Activated naive CD8-positive, alpha-beta T cell (primary cell): ENCODE measurements around the gene ACTR8.
"Not testable (repeated sequence)": the region's sequence is repeated elsewhere in the genome, so short reads cannot be mapped to it uniquely, and the experiment has no call there.

Source experiments
- H3K27ac Mint-ChIP-seq: one replicate; pipeline ENCODE4 v1.8.0; 2021; ENCODE audit warnings: mixed read lengths
- H3K27me3 Mint-ChIP-seq: one replicate; pipeline ENCODE4 v1.8.0; 2021; ENCODE audit warnings: mixed read lengths
- H3K36me3 Mint-ChIP-seq: one replicate; pipeline ENCODE4 v1.8.0; 2021; ENCODE audit warnings: mixed read lengths
- H3K4me1 Mint-ChIP-seq: one replicate; pipeline ENCODE4 v1.8.0; 2021; ENCODE audit warnings: low read depth, mixed read lengths
- H3K4me3 Mint-ChIP-seq: one replicate; pipeline ENCODE4 v1.8.0; 2021; ENCODE audit warnings: mild to moderate bottlenecking, mixed read lengths
- H3K9me3 Mint-ChIP-seq: one replicate; pipeline ENCODE4 v1.8.0; 2021; ENCODE audit warnings: low read depth, mixed read lengths

The ACTR8 gene, protein sequence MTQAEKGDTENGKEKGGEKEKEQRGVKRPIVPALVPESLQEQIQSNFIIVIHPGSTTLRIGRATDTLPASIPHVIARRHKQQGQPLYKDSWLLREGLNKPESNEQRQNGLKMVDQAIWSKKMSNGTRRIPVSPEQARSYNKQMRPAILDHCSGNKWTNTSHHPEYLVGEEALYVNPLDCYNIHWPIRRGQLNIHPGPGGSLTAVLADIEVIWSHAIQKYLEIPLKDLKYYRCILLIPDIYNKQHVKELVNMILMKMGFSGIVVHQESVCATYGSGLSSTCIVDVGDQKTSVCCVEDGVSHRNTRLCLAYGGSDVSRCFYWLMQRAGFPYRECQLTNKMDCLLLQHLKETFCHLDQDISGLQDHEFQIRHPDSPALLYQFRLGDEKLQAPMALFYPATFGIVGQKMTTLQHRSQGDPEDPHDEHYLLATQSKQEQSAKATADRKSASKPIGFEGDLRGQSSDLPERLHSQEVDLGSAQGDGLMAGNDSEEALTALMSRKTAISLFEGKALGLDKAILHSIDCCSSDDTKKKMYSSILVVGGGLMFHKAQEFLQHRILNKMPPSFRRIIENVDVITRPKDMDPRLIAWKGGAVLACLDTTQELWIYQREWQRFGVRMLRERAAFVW

DNA sequence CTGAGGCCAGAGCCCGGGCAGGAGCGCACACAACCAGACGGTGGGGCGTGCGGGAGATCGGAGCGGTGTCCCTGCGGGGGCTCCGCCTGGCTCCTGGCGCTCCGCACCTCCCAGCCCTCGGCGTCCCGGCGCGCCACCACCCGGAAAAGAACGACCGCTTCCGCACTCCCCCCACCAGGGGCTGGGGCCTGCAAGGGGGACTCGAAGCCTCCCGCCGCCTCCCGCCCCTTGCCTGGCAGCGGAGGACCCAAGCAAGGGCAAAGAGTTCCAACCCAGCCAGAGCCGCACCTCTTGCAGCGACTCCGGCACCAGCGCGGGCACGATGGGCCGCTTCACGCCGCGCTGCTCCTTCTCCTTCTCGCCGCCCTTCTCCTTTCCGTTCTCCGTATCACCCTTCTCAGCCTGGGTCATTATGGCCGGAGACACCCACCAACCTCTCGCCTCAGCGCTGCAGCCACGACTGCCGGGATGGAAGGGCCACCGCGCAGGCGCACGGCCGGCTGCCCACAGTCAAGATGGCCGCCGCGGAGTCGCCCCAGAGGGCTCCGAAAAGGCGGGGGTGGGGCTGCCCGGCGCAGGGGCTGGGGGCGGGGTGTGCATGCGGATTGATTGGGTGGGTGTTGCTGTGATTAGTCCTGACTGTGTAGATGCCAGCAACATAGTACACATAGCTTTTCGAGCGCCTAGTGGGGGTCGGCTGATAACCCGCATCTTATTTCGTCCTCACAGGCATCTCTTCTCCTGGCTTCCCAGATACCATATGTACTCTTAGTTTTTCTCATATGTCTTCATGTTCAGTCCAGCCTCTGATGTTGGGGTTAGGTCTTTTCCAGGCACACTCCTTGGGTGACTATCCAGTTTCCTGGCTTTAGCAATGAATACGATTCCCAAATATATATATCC lies at the start of gene ACTR8:
ACTR8 (minus strand) TSS at position 462 of the 903 bp plus-strand sequence; CDS start at position 411, 51 bp downstream.
- Mint-ChIP-seq H3K27me3 (no peaks in the 10 kb centered on the region), H3K36me3 (peaks cover 6% of the 10 kb centered on the region), H3K4me1 (peaks cover 36% of the 10 kb centered on the region), H3K27ac (peak within 1 kb of the TSS; percentile 98), H3K9me3 (no peaks in the 10 kb centered on the region), H3K4me3 (peak within 1 kb of the TSS; percentile 97)

DNA sequence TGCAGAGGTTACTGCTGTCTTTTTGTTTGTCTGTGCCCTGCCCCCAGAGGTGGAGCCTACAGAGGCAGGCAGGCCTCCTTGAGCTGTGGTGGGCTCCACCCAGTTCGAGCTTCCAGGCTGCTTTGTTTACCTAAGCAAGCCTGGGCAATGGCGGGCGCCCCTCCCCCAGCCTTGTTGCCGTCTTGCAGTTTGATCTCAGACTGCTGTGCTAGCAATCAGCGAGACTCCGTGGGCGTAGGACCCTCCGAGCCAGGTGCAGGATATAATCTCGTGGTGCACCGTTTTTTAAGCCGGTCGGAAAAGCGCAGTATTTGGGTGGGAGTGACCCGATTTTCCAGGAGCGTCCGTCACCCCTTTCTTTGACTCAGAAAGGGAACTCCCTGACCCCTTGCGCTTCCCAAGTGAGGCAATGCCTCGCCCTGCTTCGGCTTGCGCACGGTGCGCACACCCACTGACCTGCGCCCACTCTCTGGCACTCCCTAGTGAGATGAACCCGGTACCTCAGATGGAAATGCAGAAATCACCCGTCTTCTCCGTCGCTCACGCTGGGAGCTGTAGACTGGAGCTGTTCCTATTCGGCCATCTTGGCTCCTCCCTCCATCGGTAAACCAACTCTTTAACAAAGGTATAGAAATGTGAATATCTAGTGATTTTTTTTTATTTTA lies 45.4 kb upstream of the ACTR8 start:
- H3K9me3 Mint-ChIP-seq, H3K27me3 Mint-ChIP-seq, H3K4me3 Mint-ChIP-seq, H3K4me1 Mint-ChIP-seq, H3K36me3 Mint-ChIP-seq, H3K27ac Mint-ChIP-seq: not testable (repeated sequence)

DNA sequence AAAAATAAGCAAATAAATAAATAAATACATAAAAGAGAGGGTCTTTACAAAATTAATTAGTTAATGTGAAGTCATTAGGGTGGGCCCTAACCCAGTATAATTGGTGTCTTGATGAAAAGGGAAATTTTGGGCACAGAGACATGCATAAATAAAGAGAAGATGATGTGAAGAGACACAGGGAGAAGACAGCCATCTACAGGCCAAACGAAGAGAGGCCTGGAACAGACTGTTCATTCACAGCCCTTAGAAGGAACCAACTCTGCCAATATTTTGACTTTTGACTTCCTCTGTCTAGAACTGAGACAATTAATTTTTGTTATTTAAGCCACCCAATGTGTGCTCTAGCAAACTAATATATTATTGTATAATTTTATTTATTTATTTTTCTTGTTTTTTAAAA lies 39.3 kb upstream of the ACTR8 start:
- Mint-ChIP-seq H3K27me3 (peaks cover 18% of the 10 kb centered on the region), H3K9me3 (no peaks in the 10 kb centered on the region), H3K36me3 (no peaks in the 10 kb centered on the region), H3K4me3 (no peak overlapping the region), H3K4me1 (no peaks in the 10 kb centered on the region), H3K27ac (no peak overlapping the region)

DNA sequence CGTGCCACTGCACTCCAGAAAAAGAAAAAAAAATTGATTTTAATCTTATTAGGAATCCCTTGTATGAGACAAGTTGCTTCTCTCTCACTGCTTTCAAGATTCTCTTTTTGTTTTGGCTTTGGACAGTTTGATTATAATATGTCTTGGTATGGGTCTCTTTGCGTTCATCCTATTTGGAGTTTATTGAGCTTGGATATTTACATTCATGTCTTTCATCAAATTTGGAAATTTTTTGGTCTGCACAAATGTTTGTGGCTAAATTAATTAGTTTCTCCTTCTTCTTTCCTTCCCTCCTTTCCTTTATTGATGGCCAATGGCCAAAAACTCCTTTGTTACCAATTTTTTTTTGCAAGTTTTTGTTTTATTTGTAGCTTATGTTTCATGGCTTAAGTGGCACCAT lies 37.8 kb upstream of the ACTR8 start:
- Mint-ChIP-seq H3K9me3 (no peaks in the 10 kb centered on the region), H3K36me3 (no peaks in the 10 kb centered on the region), H3K4me1 (no peaks in the 10 kb centered on the region), H3K4me3 (no peak overlapping the region), H3K27ac (no peak overlapping the region), H3K27me3 (peaks cover 21% of the 10 kb centered on the region)

DNA sequence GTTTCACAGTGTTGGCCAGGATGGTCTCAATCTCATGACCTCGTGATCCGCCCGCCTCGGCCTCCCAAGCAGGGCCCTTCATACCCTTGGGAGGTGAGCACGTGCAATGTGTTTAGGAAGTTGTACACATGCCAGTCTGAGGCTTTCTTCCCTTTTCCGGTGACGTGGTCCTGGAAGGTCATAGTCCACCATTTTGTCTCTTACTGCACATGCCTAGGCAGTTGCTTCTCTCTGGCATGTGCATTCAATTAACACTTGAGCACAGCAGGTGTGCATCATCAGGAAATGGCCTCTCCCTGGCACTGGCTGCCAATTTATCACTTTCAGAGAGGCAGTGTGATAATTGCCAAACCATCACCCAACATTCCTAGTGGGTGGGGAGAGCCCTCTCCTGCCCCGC lies 31.4 kb upstream of the ACTR8 start:
- Mint-ChIP-seq H3K4me3 (no peak overlapping the region), H3K36me3 (no peaks in the 10 kb centered on the region), H3K9me3 (no peaks in the 10 kb centered on the region), H3K27ac (no peak overlapping the region), H3K27me3 (peaks cover 24% of the 10 kb centered on the region), H3K4me1 (no peaks in the 10 kb centered on the region)

DNA sequence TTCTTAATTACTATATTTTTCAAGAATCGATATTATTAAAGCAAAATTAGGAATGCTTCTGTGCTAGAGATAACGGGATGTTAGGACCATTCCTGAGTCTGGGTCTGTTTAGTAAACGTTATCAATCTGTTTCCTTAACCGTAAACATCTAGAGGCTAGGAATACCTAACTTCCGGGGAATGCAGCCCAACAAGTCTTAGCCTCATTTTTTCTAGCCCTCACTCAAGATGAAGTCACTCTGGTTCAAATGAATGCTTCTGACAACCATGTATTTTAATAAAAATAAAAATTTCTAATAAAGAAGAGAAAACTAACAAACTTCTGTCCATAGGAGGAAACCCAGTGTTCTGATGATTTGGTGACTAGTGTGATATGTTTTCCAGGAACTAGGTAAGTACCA lies 20.8 kb upstream of the ACTR8 start:
- Mint-ChIP-seq H3K27me3 (peaks cover 29% of the 10 kb centered on the region), H3K36me3 (peaks cover 3% of the 10 kb centered on the region), H3K4me1 (no peaks in the 10 kb centered on the region)

DNA sequence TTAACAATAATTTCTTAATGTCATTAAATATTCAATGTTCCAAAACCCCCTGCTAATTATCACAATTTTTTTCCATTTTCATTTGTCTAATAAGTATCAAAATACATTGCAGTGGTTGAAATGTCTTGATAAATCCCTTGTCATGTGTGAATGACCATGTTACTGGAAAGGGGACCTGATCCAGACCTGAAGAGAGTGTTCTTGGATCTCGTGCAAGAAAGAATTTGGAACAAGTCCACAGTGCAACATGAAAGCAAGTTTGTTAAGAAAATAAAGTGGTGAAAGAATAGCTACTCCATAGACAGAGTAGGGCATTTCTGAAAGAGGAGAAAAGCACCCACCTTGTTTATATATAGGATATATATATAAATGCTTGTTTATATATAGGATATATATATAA lies 20.1 kb upstream of the ACTR8 start:
- Mint-ChIP-seq H3K27me3 (peaks cover 34% of the 10 kb centered on the region), H3K36me3 (peaks cover 3% of the 10 kb centered on the region), H3K4me1 (no peaks in the 10 kb centered on the region), H3K27ac (no peak overlapping the region), H3K9me3 (no peaks in the 10 kb centered on the region), H3K4me3 (no peak overlapping the region)

More for the DNA sequence above, 20.8 kb upstream of the ACTR8 start:
- H3K4me3 Mint-ChIP-seq = no peak overlapping the region
- H3K9me3 Mint-ChIP-seq = no peaks in the 10 kb centered on the region
- H3K27ac Mint-ChIP-seq = no peak overlapping the region

DNA sequence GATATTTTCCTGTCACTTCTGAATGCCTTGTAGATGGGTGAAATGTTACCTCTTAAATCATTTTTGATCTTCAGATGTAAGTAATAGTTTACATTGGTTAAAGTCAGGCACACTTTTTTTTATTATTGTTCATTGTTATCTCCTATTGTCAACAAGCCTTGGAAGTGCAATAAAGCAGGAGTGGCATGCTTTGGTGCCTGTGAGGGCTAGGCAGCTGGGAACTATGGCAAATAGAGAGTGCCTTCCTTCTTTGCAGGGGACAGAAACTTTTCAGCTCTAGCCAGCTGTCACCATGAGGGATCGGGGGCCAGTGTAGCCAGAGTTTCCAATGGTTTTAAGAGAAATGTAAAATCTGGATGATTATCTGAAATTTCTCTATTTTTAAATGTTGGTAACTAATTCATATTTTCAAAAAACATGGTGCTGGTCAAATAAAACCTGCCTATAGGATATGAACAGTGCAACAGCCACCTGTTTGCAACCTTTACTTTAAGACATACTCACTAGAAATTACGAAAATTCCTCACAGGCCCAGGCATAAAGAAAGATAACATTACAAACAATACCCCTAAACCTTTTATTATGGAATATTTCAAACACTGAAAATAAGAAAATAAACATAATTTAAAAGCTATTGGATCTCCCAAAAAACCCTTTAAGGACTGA lies 18.8 kb upstream of the ACTR8 start:
- H3K4me3 Mint-ChIP-seq = no peak overlapping the region
- no peak overlapping the region for H3K27ac Mint-ChIP-seq
- H3K36me3 Mint-ChIP-seq = no peaks in the 10 kb centered on the region
- H3K4me1 Mint-ChIP-seq = no peaks in the 10 kb centered on the region
- peaks cover 24% of the 10 kb centered on the region for H3K27me3 Mint-ChIP-seq
- no peaks in the 10 kb centered on the region for H3K9me3 Mint-ChIP-seq

DNA sequence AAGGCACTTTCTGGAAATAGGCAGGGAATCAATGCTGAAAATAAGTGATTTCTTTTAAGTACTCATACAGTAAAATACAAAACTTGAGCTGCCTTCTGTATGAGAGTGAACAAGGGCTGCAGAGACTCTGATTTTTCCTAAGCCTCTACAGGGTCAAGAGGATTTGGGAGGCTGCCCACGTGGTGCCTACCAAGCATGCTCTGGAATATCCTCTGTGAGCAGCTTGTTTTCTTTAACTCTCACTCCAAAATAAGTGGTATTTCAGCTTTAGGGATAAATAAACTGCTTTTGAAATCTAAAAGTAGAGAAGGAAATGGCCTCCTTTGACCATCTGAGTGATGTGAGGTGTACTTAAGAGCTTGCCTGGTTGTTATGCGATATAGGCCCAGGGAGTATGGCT lies 17.8 kb upstream of the ACTR8 start:
- H3K4me1 Mint-ChIP-seq = no peaks in the 10 kb centered on the region
- no peaks in the 10 kb centered on the region for H3K9me3 Mint-ChIP-seq
- H3K27me3 Mint-ChIP-seq = peaks cover 20% of the 10 kb centered on the region
- no peak overlapping the region for H3K27ac Mint-ChIP-seq
- H3K4me3 Mint-ChIP-seq = no peak overlapping the region
- no peaks in the 10 kb centered on the region for H3K36me3 Mint-ChIP-seq

DNA sequence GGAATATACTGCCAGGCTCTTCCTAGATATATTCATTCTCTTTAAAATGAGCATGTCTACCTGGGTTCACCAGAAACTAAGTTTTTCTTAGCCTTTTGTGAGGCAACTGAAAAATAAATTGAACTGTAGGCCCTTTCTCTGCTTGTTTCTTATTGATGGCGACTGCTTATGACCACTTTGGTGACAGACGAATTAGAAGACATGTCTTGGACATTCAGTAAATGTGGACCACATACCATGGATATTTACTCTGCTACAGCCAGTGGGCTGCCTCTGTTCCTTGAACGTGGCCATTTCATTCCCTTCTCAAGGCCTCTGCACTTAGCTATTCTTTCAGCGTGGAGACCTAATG lies 10.3 kb upstream of the ACTR8 start:
- peak overlapping the region; percentile 96 for H3K4me3 Mint-ChIP-seq
- H3K27me3 Mint-ChIP-seq = peaks cover 6% of the 10 kb centered on the region
- peaks cover 47% of the 10 kb centered on the region for H3K4me1 Mint-ChIP-seq
- H3K27ac Mint-ChIP-seq = peak overlapping the region; percentile 97
- peaks cover 6% of the 10 kb centered on the region for H3K9me3 Mint-ChIP-seq
- H3K36me3 Mint-ChIP-seq = peaks cover 13% of the 10 kb centered on the region

DNA sequence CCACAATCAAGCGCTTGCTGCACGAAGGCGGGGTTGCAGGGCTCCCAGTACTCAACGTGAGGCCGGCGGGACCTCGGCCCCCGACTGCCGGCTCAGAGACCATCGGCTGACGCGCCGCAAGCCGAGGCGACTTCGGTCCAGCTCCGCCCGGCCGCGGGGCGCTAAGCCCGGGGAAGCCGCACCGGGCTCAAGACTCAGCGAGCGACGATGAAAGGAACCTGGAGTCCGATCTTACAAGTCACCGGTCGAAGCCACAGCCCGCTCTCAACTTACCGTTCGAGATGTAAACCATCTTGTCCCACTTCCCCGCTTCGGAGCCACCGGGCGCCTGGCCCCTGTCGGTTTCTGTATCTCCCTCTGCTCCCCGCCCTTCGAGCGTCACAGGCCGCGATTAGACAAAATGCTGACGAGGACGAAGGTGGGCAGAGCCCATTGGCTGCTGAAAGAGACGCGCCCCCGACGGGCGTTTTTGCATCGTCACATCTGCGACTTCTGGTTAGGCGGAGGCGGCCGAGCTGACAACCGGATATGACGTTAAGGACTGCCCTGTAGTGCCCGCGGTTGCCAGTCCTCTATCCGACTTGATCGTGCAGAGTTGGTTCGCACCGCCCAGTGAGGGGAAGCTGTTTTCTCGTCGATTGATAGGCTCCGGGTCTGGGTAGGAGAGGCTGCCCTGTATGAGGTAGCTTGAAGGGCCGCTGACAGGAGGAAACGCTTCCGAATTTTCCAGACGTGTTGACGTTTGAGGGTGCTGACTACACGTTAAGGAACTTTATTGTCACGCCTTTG lies 9.7 kb upstream of the ACTR8 start, which contains the start of gene SELENOK:
SELENOK (minus strand) TSS at position 363 of the 789 bp plus-strand sequence.
- peaks cover 2% of the 10 kb centered on the region for H3K27me3 Mint-ChIP-seq
- peaks cover 52% of the 10 kb centered on the region for H3K4me1 Mint-ChIP-seq
- peaks cover 16% of the 10 kb centered on the region for H3K36me3 Mint-ChIP-seq
- H3K27ac Mint-ChIP-seq = peak within 1 kb of the TSS; percentile 97
- peaks cover 6% of the 10 kb centered on the region for H3K9me3 Mint-ChIP-seq
- peak within 1 kb of the TSS; percentile 96 for H3K4me3 Mint-ChIP-seq

DNA sequence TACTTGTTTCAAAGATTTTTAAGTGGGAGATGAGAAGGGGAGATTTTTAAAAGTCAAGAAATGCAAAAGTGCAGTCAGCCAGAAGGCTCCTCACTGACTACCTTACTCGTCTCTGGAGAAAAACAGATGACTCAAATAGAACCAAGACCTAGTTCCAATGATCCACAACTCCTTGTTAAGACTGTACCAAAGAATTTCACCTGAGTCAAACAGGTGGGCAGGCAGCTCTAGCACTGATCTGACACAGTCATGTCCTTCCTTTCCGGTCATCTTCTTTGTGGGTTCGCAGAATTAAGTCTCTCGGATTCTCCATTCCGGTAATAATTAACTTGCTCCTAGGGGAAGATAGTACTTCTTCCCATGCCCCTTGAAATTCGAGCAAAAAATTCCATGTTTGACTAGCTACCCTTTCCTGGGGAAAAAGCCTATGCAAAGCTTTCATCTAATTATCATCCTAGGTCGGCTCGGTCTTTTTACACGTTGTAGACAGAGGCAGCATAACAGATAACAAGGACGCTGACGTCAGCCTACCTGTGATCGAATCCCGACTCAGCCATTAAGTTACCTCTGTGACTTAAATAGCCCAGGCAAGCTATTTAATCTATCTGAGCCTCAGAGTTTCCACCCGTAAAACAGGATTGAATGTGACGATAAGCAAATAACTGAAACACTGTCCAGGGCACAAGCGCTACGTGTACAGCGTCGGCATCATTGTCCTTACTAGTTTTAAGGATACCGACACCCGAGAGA lies 8.9 kb upstream of the ACTR8 start:
- peaks cover 6% of the 10 kb centered on the region for H3K9me3 Mint-ChIP-seq
- H3K27me3 Mint-ChIP-seq = peaks cover 2% of the 10 kb centered on the region
- peaks cover 55% of the 10 kb centered on the region for H3K4me1 Mint-ChIP-seq
- peak overlapping the region; percentile 97 for H3K27ac Mint-ChIP-seq
- peaks cover 16% of the 10 kb centered on the region for H3K36me3 Mint-ChIP-seq
- H3K4me3 Mint-ChIP-seq = peak overlapping the region; percentile 96

DNA sequence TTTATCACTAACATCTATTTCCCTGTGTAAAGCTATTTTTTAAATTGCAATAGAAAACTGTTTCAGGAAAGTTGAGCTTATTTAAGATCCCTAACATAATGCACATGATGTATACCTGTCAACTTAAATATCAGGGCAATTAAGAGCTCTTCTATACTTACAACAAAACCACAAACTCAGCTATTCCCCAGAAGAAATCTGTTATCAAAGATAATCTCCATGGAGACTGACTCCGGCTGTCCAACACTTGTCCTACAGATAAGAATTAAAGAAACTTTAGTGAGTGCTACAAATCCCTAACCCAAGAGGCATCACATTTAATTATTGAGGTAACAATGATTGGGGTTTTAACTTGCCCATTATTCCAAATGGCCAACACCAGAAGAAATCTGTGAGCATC lies 6.3 kb upstream of the ACTR8 start:
- Mint-ChIP-seq H3K9me3 (peaks cover 3% of the 10 kb centered on the region), H3K36me3 (peaks cover 16% of the 10 kb centered on the region), H3K4me1 (peaks cover 57% of the 10 kb centered on the region), H3K4me3 (peak overlapping the region; percentile 39), H3K27ac (peak overlapping the region; percentile 17), H3K27me3 (no peaks in the 10 kb centered on the region)
